Sigmoid colon (tissue), 4 donors: ENCODE data around the gene MRAS.

Experiments
- POLR2A ChIP-seq, 2 donors: fragments of 450-650 bp; IDR thresholded peaks; one replicate each; pipeline ENCODE4 v1.6.1; 2016; ENCODE audit warnings: antibody characterized with exemption in 2 of 2, mild to moderate bottlenecking in 2 of 2, moderate library complexity in 2 of 2
- POLR2AphosphoS5 ChIP-seq, 4 donors: sonication (generic); formaldehyde crosslinking; IDR thresholded peaks; one replicate each; pipeline ENCODE4 v1.6.1; 2017; ENCODE audit warnings: antibody characterized with exemption in 4 of 4
- TF ChIP-seq, protein P1 (sequence below), 4 experiments: fragments of 450-650 bp in 3 of 4; fragments of 200-600 bp in 1 of 4; IDR thresholded peaks; one replicate each; pipeline ENCODE4 v1.5.1; 2016 to 2019; ENCODE audit warnings: antibody characterized with exemption in 4 of 4, mild to moderate bottlenecking in 3 of 4, moderate library complexity in 2 of 4

DNA sequence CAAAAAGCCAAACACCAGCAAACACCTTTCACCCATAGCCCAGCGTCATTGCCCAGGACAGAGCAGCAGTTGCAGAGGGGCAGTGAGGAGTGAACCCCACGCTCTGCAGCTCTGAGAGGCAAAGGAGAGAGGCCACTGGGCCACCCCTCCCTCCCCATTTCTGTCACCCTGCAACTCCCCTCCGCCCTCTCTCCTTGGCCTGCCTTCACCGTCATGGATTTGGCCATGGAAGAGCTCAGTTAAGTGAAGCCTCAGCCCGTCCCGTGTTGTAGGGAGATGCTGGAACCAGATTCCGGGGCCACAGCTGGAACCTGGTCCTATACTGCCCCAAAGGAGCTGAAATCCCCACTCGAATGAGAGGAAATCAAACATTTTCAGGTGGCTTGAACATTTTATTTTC lies 21.9 kb downstream of the MRAS start:
- TF ChIP-seq, protein P1, sequence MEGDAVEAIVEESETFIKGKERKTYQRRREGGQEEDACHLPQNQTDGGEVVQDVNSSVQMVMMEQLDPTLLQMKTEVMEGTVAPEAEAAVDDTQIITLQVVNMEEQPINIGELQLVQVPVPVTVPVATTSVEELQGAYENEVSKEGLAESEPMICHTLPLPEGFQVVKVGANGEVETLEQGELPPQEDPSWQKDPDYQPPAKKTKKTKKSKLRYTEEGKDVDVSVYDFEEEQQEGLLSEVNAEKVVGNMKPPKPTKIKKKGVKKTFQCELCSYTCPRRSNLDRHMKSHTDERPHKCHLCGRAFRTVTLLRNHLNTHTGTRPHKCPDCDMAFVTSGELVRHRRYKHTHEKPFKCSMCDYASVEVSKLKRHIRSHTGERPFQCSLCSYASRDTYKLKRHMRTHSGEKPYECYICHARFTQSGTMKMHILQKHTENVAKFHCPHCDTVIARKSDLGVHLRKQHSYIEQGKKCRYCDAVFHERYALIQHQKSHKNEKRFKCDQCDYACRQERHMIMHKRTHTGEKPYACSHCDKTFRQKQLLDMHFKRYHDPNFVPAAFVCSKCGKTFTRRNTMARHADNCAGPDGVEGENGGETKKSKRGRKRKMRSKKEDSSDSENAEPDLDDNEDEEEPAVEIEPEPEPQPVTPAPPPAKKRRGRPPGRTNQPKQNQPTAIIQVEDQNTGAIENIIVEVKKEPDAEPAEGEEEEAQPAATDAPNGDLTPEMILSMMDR (IDR thresholded peaks at IDR 0.05) = no peak
- TF ChIP-seq POLR2A (IDR thresholded peaks at IDR 0.05) (no peak), POLR2AphosphoS5 (IDR thresholded peaks at IDR 0.05) (no peak)
